CD14-positive monocyte (primary cell): ENCODE measurements around the gene RPSA. TPM values are rescaled to one million over a fixed set of nuclear protein-coding genes. Genes with fewer than 3 reads are reported as not detected.
"Not testable (repeated sequence)": the region's sequence is repeated elsewhere in the genome, so short reads cannot be mapped to it uniquely, and the experiment has no call there.

ENCODE experiments used
- DNase-seq, 3 donors: peaks; one replicate each; pipeline ENCODE4 v3.0.0-alpha.2; 2011 to 2022
- H2AFZ ChIP-seq: 2 replicates; pipeline ENCODE4 v1.6.0; 2012; ENCODE audit warnings: mild to moderate bottlenecking, low read depth, low read length, inconsistent platforms; ENCODE audit not compliant: insufficient read depth, poor library complexity, severe bottlenecking
- H3K27ac ChIP-seq, 2 donors: 1 replicate in 1 of 2; 2 replicates in 1 of 2; pipeline ENCODE4 v1.5.1; 2012 to 2013; ENCODE audit warnings: low read length in 2 of 2, control low read depth in 1 of 2, inconsistent platforms in 1 of 2, low read depth in 1 of 2, mild to moderate bottlenecking in 1 of 2
- H3K27me3 ChIP-seq, 2 donors: one replicate each; pipeline versions ENCODE4 v1.6.0 to v1.6.1; 2011 to 2013; ENCODE audit warnings: low read length in 2 of 2; ENCODE audit not compliant: control insufficient read depth in 2 of 2, insufficient read depth in 2 of 2
- H3K36me3 ChIP-seq, 2 donors: replicated peaks in 1 of 2; 1 replicate in 1 of 2; 2 replicates in 1 of 2; pipeline versions ENCODE4 v1.5.1 to v1.6.1; 2012 to 2013; ENCODE audit warnings: low read length in 2 of 2, control low read depth in 1 of 2, inconsistent platforms in 1 of 2, mild to moderate bottlenecking in 1 of 2; ENCODE audit not compliant: insufficient read depth in 2 of 2, control insufficient read depth in 1 of 2
- H3K4me1 ChIP-seq, 2 donors: 1 replicate in 1 of 2; 2 replicates in 1 of 2; pipeline versions ENCODE4 v1.5.1 to v1.6.1; 2012 to 2013; ENCODE audit warnings: low read length in 2 of 2, control low read depth in 1 of 2, inconsistent platforms in 1 of 2, mild to moderate bottlenecking in 1 of 2, moderate library complexity in 1 of 2; ENCODE audit not compliant: insufficient read depth in 2 of 2, control insufficient read depth in 1 of 2
- H3K4me2 ChIP-seq: replicated peaks from 2 replicates; pipeline ENCODE3; 2012; ENCODE audit warnings: low read length, moderate library complexity, mild to moderate bottlenecking; ENCODE audit not compliant: poor library complexity, severe bottlenecking; ENCODE audit errors: extremely low read depth
- H3K4me3 ChIP-seq, 3 experiments: fragments of 200-600 bp in 1 of 3; sonication (generic) in 1 of 3; replicated peaks in 1 of 3; 1 replicate in 2 of 3; 2 replicates in 1 of 3; pipeline ENCODE4 v1.5.1; 2011 to 2013; ENCODE audit warnings: low read length in 3 of 3, mild to moderate bottlenecking in 3 of 3, control low read depth in 2 of 3, low read depth in 2 of 3, inconsistent platforms in 1 of 3, moderate library complexity in 1 of 3
- H3K79me2 ChIP-seq: 2 replicates; pipeline ENCODE4 v1.6.0; 2012; ENCODE audit warnings: mild to moderate bottlenecking, control low read depth, inconsistent platforms, low read length, moderate library complexity; ENCODE audit not compliant: insufficient read depth
- H3K9ac ChIP-seq: 2 replicates; pipeline ENCODE4 v1.6.0; 2017; ENCODE audit warnings: low read length, mild to moderate bottlenecking; ENCODE audit not compliant: insufficient read depth, poor library complexity, severe bottlenecking
- H3K9me3 ChIP-seq, 2 donors: replicated peaks in 1 of 2; 1 replicate in 1 of 2; 2 replicates in 1 of 2; pipeline versions ENCODE4 v1.5.1 to v1.6.1; 2012 to 2013; ENCODE audit warnings: low read length in 2 of 2, control low read depth in 1 of 2; ENCODE audit not compliant: control insufficient read depth in 1 of 2, insufficient read depth in 1 of 2
- H4K20me1 ChIP-seq: 2 replicates; pipeline ENCODE4 v1.6.0; 2012; ENCODE audit warnings: mild to moderate bottlenecking, low read length, control low read depth, moderate library complexity; ENCODE audit not compliant: insufficient read depth
- H3K27ac Mint-ChIP-seq, 7 donors: one replicate each; pipeline ENCODE4 v1.8.0; 2020; ENCODE audit warnings: mild to moderate bottlenecking in 7 of 7, mixed read lengths in 7 of 7, moderate library complexity in 6 of 7, inconsistent platforms in 2 of 7
- H3K27me3 Mint-ChIP-seq, 3 donors: one replicate each; pipeline ENCODE4 v1.8.0; 2021 to 2022; ENCODE audit warnings: low read depth in 3 of 3, mild to moderate bottlenecking in 3 of 3, mixed read lengths in 3 of 3, moderate library complexity in 3 of 3, inconsistent platforms in 1 of 3
- H3K36me3 Mint-ChIP-seq, 2 donors: one replicate each; pipeline ENCODE4 v1.8.0; 2020; ENCODE audit warnings: mixed read lengths in 2 of 2, inconsistent platforms in 1 of 2, mild to moderate bottlenecking in 1 of 2
- H3K4me1 Mint-ChIP-seq: one replicate; pipeline ENCODE4 v1.8.0; 2020; ENCODE audit warnings: mild to moderate bottlenecking, mixed read lengths
- H3K4me3 Mint-ChIP-seq, 2 donors: one replicate each; pipeline ENCODE4 v1.8.0; 2020; ENCODE audit warnings: mild to moderate bottlenecking in 2 of 2, mixed read lengths in 2 of 2, moderate library complexity in 1 of 2
- H3K9me3 Mint-ChIP-seq, 7 donors: one replicate each; pipeline ENCODE4 v1.8.0; 2020 to 2022; ENCODE audit warnings: mixed read lengths in 7 of 7, mild to moderate bottlenecking in 6 of 7, moderate library complexity in 6 of 7, inconsistent platforms in 2 of 7
- CTCF ChIP-seq: fragments of 200-600 bp; IDR thresholded peaks from one replicate; pipeline ENCODE4 v1.8.0; 2022; ENCODE audit warnings: antibody characterized with exemption, mild to moderate bottlenecking
- WGBS: methylation state at CpG from one replicate; pipeline ENCODE4 v1.1.5; 2013; ENCODE audit warnings: missing lambda C conversion rate; ENCODE audit not compliant: insufficient coverage; 5-methylcytosine and 5-hydroxymethylcytosine counted together
- intact Hi-C, 2 donors: fragments of 100-400 bp; cut with micrococcal nuclease; formaldehyde crosslinking; loops; one replicate each; pipeline versions ENCODE4 v1.15.0 to v1.15.1; 2023
- polyA plus RNA-seq, 3 donors: library from polyadenylated mRNA; depleted of rRNA in 1 of 3; unstranded in 2 of 3; stranded (reverse) in 1 of 3; fragments of 300-500 nt in 2 of 3; fragments of >200 nt in 1 of 3; fragmentation: Illumina TruSeq in 2 of 3; gene quantifications; 1 replicate in 2 of 3; 2 replicates in 1 of 3; pipeline ENCODE4 v1.2.3, GENCODE V29; 2012 to 2021

Gene RPSA
- polyA plus RNA-seq, 3 donors, result 172 to 574 (median 219) TPM

GRCh38 chr3:39449796-39450195 is 43.3 kb downstream of the RPSA start:
- TF ChIP-seq CTCF, result no peak
- Mint-ChIP-seq H3K9me3 (no peaks in the 10 kb centered on the region), H3K27me3 (peaks cover 2 to 10% (median 4%) of the 10 kb centered on the region in 3 donors), H3K4me3 (no peak overlapping the region), H3K4me1 (peaks cover 3% of the 10 kb centered on the region), H3K36me3 (no peaks in the 10 kb centered on the region), H3K27ac (no peak overlapping the region)
- Histone ChIP-seq H3K9ac (no peak overlapping the region), H2AFZ (no peak overlapping the region), H3K4me3 (no peak overlapping the region), H3K79me2 (no peaks in the 10 kb centered on the region), H3K27me3 (no peaks in the 10 kb centered on the region), H3K4me1 (no peaks in the 10 kb centered on the region), H4K20me1 (no peaks in the 10 kb centered on the region), H3K4me2 (no peak overlapping the region), H3K36me3 (no peaks in the 10 kb centered on the region), H3K27ac (no peak overlapping the region), H3K9me3 (no peaks in the 10 kb centered on the region)
- no peak for DNase-seq
- intact Hi-C loops, result no loop called here
- no CpG with 5 or more reads among the region's 3 CpGs for WGBS

- peak overlapping the region in 1 of 2 donors; percentile 23 for H3K4me3 Mint-ChIP-seq
- Histone ChIP-seq H4K20me1 (no peaks in the 10 kb centered on the region), H3K27ac (no peak overlapping the region), H3K4me2 (no peak overlapping the region), H3K4me3 (no peak overlapping the region), H2AFZ (no peak overlapping the region), H3K9ac (no peak overlapping the region), H3K9me3 (no peaks in the 10 kb centered on the region), H3K4me1 (no peaks in the 10 kb centered on the region), H3K36me3 (no peaks in the 10 kb centered on the region), H3K79me2 (no peaks in the 10 kb centered on the region), H3K27me3 (no peaks in the 10 kb centered on the region)
- no peak overlapping the region for H3K27ac Mint-ChIP-seq
- no peak for DNase-seq
- no peak for TF ChIP-seq CTCF
- no CpG with 5 or more reads among the region's 1 CpG for WGBS
- intact Hi-C loops, result no loop called here
- H3K36me3 Mint-ChIP-seq, result no peaks in the 10 kb centered on the region
- peaks cover 4 to 10% (median 6%) of the 10 kb centered on the region in 3 donors for H3K27me3 Mint-ChIP-seq
- H3K4me1 Mint-ChIP-seq, result no peaks in the 10 kb centered on the region
- no peaks in the 10 kb centered on the region for H3K9me3 Mint-ChIP-seq
Observed at GRCh38 chr3:39453134-39453533, 46.6 kb downstream of the RPSA start.

- H3K9me3 ChIP-seq, H2AFZ ChIP-seq, H3K27ac ChIP-seq, H3K4me1 Mint-ChIP-seq, H3K4me1 ChIP-seq, DNase-seq, H3K4me3 ChIP-seq, H3K79me2 ChIP-seq, H3K9me3 Mint-ChIP-seq, H3K27ac Mint-ChIP-seq, H3K27me3 ChIP-seq, H3K4me3 Mint-ChIP-seq, H4K20me1 ChIP-seq, H3K9ac ChIP-seq, intact Hi-C loops, H3K4me2 ChIP-seq, H3K36me3 Mint-ChIP-seq, H3K36me3 ChIP-seq: not testable (repeated sequence)
- 100% methylated on average over 5 of the region's 7 CpGs for WGBS
- H3K27me3 Mint-ChIP-seq, result peaks cover 4 to 10% (median 6%) of the 10 kb centered on the region in 3 donors
Observed at GRCh38 chr3:39453872-39454271, 47.4 kb downstream of the RPSA start.
